ENCODE results near the gene CCDC3.

DNA sequence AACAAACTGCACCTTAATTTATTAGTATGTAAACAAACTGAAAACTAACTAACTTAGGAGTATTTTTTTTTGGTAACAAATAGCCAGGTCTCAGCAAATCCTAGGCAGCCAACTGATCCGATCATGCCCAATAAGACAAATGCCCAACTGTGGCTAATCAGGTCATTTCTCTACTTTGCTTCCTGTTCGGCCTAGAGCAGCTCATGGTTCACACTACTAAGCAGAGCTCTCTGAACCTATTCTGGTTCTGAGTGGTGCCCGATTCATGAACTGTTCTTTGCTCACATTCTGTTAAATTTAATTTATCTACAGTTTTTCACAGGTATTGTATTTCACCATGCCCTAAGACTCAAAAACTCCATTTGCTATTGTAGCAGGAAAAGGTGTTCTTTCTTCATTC lies 55.1 kb downstream of the CCDC3 start:
- TF ChIP-seq, protein P1, sequence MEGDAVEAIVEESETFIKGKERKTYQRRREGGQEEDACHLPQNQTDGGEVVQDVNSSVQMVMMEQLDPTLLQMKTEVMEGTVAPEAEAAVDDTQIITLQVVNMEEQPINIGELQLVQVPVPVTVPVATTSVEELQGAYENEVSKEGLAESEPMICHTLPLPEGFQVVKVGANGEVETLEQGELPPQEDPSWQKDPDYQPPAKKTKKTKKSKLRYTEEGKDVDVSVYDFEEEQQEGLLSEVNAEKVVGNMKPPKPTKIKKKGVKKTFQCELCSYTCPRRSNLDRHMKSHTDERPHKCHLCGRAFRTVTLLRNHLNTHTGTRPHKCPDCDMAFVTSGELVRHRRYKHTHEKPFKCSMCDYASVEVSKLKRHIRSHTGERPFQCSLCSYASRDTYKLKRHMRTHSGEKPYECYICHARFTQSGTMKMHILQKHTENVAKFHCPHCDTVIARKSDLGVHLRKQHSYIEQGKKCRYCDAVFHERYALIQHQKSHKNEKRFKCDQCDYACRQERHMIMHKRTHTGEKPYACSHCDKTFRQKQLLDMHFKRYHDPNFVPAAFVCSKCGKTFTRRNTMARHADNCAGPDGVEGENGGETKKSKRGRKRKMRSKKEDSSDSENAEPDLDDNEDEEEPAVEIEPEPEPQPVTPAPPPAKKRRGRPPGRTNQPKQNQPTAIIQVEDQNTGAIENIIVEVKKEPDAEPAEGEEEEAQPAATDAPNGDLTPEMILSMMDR (IDR thresholded peaks at IDR 0.05; ENCODE audit: poor library complexity, severe bottlenecking), result no peak
- TF ChIP-seq, protein P2, sequence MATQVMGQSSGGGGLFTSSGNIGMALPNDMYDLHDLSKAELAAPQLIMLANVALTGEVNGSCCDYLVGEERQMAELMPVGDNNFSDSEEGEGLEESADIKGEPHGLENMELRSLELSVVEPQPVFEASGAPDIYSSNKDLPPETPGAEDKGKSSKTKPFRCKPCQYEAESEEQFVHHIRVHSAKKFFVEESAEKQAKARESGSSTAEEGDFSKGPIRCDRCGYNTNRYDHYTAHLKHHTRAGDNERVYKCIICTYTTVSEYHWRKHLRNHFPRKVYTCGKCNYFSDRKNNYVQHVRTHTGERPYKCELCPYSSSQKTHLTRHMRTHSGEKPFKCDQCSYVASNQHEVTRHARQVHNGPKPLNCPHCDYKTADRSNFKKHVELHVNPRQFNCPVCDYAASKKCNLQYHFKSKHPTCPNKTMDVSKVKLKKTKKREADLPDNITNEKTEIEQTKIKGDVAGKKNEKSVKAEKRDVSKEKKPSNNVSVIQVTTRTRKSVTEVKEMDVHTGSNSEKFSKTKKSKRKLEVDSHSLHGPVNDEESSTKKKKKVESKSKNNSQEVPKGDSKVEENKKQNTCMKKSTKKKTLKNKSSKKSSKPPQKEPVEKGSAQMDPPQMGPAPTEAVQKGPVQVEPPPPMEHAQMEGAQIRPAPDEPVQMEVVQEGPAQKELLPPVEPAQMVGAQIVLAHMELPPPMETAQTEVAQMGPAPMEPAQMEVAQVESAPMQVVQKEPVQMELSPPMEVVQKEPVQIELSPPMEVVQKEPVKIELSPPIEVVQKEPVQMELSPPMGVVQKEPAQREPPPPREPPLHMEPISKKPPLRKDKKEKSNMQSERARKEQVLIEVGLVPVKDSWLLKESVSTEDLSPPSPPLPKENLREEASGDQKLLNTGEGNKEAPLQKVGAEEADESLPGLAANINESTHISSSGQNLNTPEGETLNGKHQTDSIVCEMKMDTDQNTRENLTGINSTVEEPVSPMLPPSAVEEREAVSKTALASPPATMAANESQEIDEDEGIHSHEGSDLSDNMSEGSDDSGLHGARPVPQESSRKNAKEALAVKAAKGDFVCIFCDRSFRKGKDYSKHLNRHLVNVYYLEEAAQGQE (IDR thresholded peaks at IDR 0.05; ENCODE audit: borderline replicate concordance), result no peak
- TF ChIP-seq TAF1 (IDR thresholded peaks at IDR 0.05; ENCODE audit: low read depth), result no peak
- TF ChIP-seq EP300 (conservative IDR thresholded peaks at IDR 0.05; ENCODE audit: poor library complexity, severe bottlenecking), result no peak
- TF ChIP-seq RAD21 (conservative IDR thresholded peaks at IDR 0.05), result no peak
- TF ChIP-seq EZH2 (IDR thresholded peaks at IDR 0.05; ENCODE audit: borderline replicate concordance, insufficient read depth, low read length, poor library complexity, severe bottlenecking), result no peak
- no peak for TF ChIP-seq SMC3 (conservative IDR thresholded peaks at IDR 0.05; ENCODE audit: poor library complexity)

All from neural cell (in vitro differentiated cells).